Panc1 (cell line): ENCODE results near the gene UBR3.

ENCODE experiments used
- TCF7L2 ChIP-seq: IDR thresholded peaks from 2 replicates; pipeline ENCODE4 v1.6.1; 2011; ENCODE audit warnings: mild to moderate bottlenecking, low read depth, low read length, inconsistent platforms
- TF ChIP-seq, protein P1 (sequence below): fragments of 450-650 bp; IDR thresholded peaks from 2 replicates; pipeline ENCODE4 v1.5.1; 2017; ENCODE audit warnings: mild to moderate bottlenecking

DNA sequence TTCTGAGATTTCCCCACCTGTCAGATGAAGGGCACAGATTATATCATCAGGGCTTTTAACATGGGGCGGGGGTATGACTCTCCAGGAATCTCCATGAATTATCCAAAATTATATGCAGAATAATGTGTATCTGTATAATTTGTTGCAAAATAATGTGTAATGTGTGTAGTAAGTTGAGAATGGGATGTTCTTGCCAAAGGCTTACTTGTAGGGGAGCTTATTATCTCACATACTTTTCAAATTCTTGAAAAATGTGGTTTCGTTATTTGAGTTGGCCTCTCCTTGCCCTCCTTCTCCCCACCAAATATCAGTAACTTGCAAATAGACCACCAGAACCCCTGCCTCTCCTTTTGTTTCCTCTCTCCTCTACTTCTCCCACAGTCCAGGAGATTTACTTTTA is 35.6 kb downstream of the UBR3 start:
- TF ChIP-seq, protein P1, sequence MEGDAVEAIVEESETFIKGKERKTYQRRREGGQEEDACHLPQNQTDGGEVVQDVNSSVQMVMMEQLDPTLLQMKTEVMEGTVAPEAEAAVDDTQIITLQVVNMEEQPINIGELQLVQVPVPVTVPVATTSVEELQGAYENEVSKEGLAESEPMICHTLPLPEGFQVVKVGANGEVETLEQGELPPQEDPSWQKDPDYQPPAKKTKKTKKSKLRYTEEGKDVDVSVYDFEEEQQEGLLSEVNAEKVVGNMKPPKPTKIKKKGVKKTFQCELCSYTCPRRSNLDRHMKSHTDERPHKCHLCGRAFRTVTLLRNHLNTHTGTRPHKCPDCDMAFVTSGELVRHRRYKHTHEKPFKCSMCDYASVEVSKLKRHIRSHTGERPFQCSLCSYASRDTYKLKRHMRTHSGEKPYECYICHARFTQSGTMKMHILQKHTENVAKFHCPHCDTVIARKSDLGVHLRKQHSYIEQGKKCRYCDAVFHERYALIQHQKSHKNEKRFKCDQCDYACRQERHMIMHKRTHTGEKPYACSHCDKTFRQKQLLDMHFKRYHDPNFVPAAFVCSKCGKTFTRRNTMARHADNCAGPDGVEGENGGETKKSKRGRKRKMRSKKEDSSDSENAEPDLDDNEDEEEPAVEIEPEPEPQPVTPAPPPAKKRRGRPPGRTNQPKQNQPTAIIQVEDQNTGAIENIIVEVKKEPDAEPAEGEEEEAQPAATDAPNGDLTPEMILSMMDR: no peak
- no peak for TF ChIP-seq TCF7L2
